Measurements from ENCODE around the gene FAM181A.

- TF ChIP-seq CTCF (IDR thresholded peaks at IDR 0.05; ENCODE audit: insufficient read depth, low read length, poor library complexity, severe bottlenecking) (no peak), EZH2phosphoT487 (conservative IDR thresholded peaks at IDR 0.05; ENCODE audit: low read length) (no peak)
These were observed 40.6 kb downstream of the FAM181A start for GRCh38 chr14:93967637-93968250.
